Inferior parietal cortex (tissue), 1 donor: Measurements from ENCODE around the gene ZFHX3.

Source experiments
- DNase-seq: peaks from one replicate; pipeline ENCODE4 v3.0.0-alpha.2; 2016; ENCODE audit errors: extremely low spot score

Gene ZFHX3

GRCh38 chr16:72928090-72928981 lies 119.6 kb downstream of the ZFHX3 start:
- no peak for DNase-seq

- DNase-seq, result no peak
These were observed 120.5 kb downstream of the ZFHX3 start for GRCh38 chr16:72927199-72928089.

- no peak for DNase-seq
These were observed 121.5 kb downstream of the ZFHX3 start for GRCh38 chr16:72926177-72927070.

GRCh38 chr16:72925631-72925979 lies 122.3 kb downstream of the ZFHX3 start:
- no peak for DNase-seq

GRCh38 chr16:72924927-72925630 lies 122.8 kb downstream of the ZFHX3 start:
- no peak for DNase-seq

- no peak for DNase-seq
These were observed 123.4 kb downstream of the ZFHX3 start for GRCh38 chr16:72924537-72924926.

GRCh38 chr16:72923757-72924156 lies 124.2 kb downstream of the ZFHX3 start:
- no peak for DNase-seq

GRCh38 chr16:72922714-72923113 lies 125.2 kb downstream of the ZFHX3 start:
- no peak for DNase-seq

GRCh38 chr16:72921620-72922019 lies 126.3 kb downstream of the ZFHX3 start:
- DNase-seq, result no peak

- no peak for DNase-seq
These were observed 126.8 kb downstream of the ZFHX3 start for GRCh38 chr16:72921106-72921505.

- DNase-seq, result no peak
These were observed 130.9 kb downstream of the ZFHX3 start for GRCh38 chr16:72917051-72917450.

- DNase-seq, result no peak
These were observed 132.6 kb downstream of the ZFHX3 start for GRCh38 chr16:72915331-72915730.

GRCh38 chr16:72913551-72913950 lies 134.4 kb downstream of the ZFHX3 start:
- no peak for DNase-seq

- no peak for DNase-seq
These were observed 136.0 kb downstream of the ZFHX3 start for GRCh38 chr16:72911971-72912370.

- DNase-seq, result no peak
These were observed 137.1 kb downstream of the ZFHX3 start for GRCh38 chr16:72910875-72911274.

GRCh38 chr16:72910381-72910780 lies 137.5 kb downstream of the ZFHX3 start:
- no peak for DNase-seq

- no peak for DNase-seq
These were observed 138.7 kb downstream of the ZFHX3 start for GRCh38 chr16:72909196-72909595.

GRCh38 chr16:72908362-72909167 lies 139.4 kb downstream of the ZFHX3 start:
- DNase-seq, result no peak

- no peak for DNase-seq
These were observed 142.3 kb downstream of the ZFHX3 start for GRCh38 chr16:72905581-72905980.

- DNase-seq, result no peak
These were observed 144.8 kb downstream of the ZFHX3 start for GRCh38 chr16:72903176-72903575.
